ENCODE measurements around the gene ZDHHC15. TPM values are rescaled to one million over a fixed set of nuclear protein-coding genes. Genes with fewer than 3 reads are reported as not detected.
"Not testable (repeated sequence)": the region's sequence is repeated elsewhere in the genome, so short reads cannot be mapped to it uniquely, and the experiment has no call there.

ZDHHC15 gene
- total RNA-seq, 4 donors from 2014 or later, result 0.25 to 1.9 (median 1.0) TPM

GRCh38 chrX:75361788-75362187 is 161.0 kb downstream of the ZDHHC15 start:
- TF ChIP-seq POLR2A (IDR thresholded peaks at IDR 0.05), result no peak
- TF ChIP-seq CTCF (IDR thresholded peaks at IDR 0.05), result no peak
- DNase-seq (ENCODE audit: low spot score in 2 of 2), result no peak
- intact Hi-C loops (cut with DNase I; ENCODE audit: low total_unique reads), result no loop called here
- H3K4me3 ChIP-seq (ENCODE audit: low read depth, poor library complexity, severe bottlenecking), result no peak overlapping the region

GRCh38 chrX:75348601-75349000 is 174.2 kb downstream of the ZDHHC15 start:
- intact Hi-C loops (cut with DNase I; ENCODE audit: low total_unique reads); DNase-seq (ENCODE audit: low spot score in 2 of 2); H3K4me3 ChIP-seq (ENCODE audit: low read depth, poor library complexity, severe bottlenecking): not testable (repeated sequence)

GRCh38 chrX:75337525-75337924 is 185.3 kb downstream of the ZDHHC15 start:
- TF ChIP-seq POLR2A (IDR thresholded peaks at IDR 0.05) (no peak), CTCF (IDR thresholded peaks at IDR 0.05) (no peak)
- intact Hi-C loops (cut with DNase I; ENCODE audit: low total_unique reads), result no loop called here
- no peak overlapping the region for H3K4me3 ChIP-seq (ENCODE audit: low read depth, poor library complexity, severe bottlenecking)
- DNase-seq (ENCODE audit: low spot score in 2 of 2), result no peak
- 45 to 54% methylated on average over 2 of the region's 2 CpGs for WGBS, 2 donors

GRCh38 chrX:75335127-75335458 is 187.7 kb downstream of the ZDHHC15 start:
- H3K4me3 ChIP-seq (ENCODE audit: low read depth, poor library complexity, severe bottlenecking), result no peak overlapping the region
- DNase-seq (ENCODE audit: low spot score in 2 of 2), result no peak
- TF ChIP-seq POLR2A (IDR thresholded peaks at IDR 0.05) (no peak), CTCF (IDR thresholded peaks at IDR 0.05) (no peak)
- 89% methylated on average over 19 of the region's 19 CpGs; no CpG with 5 or more reads in 1 of the 2 donors for WGBS, 2 donors
- intact Hi-C loops (cut with DNase I; ENCODE audit: low total_unique reads), result no loop called here

- H3K4me3 ChIP-seq (ENCODE audit: low read depth, poor library complexity, severe bottlenecking); intact Hi-C loops (cut with DNase I; ENCODE audit: low total_unique reads); DNase-seq (ENCODE audit: low spot score in 2 of 2): not testable (repeated sequence)
- WGBS, 2 donors, result 96 to 97% methylated on average over 23 to 39 of the region's 41 CpGs
These were observed 188.3 kb downstream of the ZDHHC15 start for GRCh38 chrX:75334407-75335126.

GRCh38 chrX:75327607-75328006 is 195.2 kb downstream of the ZDHHC15 start:
- TF ChIP-seq POLR2A (IDR thresholded peaks at IDR 0.05) (no peak), CTCF (IDR thresholded peaks at IDR 0.05) (no peak)
- intact Hi-C loops (cut with DNase I; ENCODE audit: low total_unique reads), result no loop called here
- no peak for DNase-seq (ENCODE audit: low spot score in 2 of 2)
- no peak overlapping the region for H3K4me3 ChIP-seq (ENCODE audit: low read depth, poor library complexity, severe bottlenecking)
- WGBS, 2 donors, result 86 to 100% methylated on average over 6 to 16 of the region's 16 CpGs

Other genes with a start within 250 kb of the ZDHHC15 start
- gene UPRT, start 249.0 kb downstream of the ZDHHC15 start, total RNA-seq, result 10 to 100 TPM in 1 of 4 donors, 1 to 10 TPM in 3; 6.5 to 11.4 (median 8.6) TPM

All from lower leg skin (tissue), 4 donors.